ENCODE measurements around the gene IL6R. TPM values are rescaled to one million over a fixed set of nuclear protein-coding genes. Genes with fewer than 3 reads are reported as not detected.

Gene IL6R
- total RNA-seq, 3 donors from 2014 or later, result 31.8 to 43.9 (median 42.5) TPM

DNA sequence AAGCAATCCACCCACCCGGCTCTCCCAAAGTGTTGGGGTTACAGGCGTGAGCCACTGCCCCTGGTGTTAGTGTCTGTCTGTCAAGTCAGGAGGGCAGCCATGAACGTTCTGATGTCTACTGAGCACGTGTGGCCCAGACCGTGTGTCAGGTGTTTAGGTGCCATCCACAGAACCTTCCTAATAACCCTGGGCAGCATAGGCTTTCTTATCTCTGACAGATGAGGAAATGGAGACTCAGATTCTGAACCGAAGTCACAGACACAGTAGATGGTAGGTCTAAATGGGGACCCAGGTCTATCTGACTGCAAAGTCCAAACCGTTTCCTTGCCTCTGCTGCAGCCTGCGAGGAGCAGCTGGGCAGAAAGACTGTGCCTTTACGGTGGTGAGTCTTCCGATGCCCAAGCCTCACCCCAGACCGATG is 622 bp upstream of the IL6R start:
- ATAC-seq, result peak; percentile 5
- Histone ChIP-seq H3K4me3 (no peak overlapping the region), H3K36me3 (ENCODE audit: low read depth) (no peaks in the 10 kb centered on the region), H3K9me3 (no peaks in the 10 kb centered on the region), H3K4me1 (ENCODE audit: low read depth) (peaks cover 28% of the 10 kb centered on the region)
- peak in 1 of 3 donors; percentile 31 for DNase-seq
- intact Hi-C loops (cut with DNase I, micrococcal nuclease), result loop anchor here (2.0 to 10.0 kb wide), 2 partner anchors 60 to 74 kb away; no protein-coding TSS in a partner anchor
- TF ChIP-seq, protein P1, sequence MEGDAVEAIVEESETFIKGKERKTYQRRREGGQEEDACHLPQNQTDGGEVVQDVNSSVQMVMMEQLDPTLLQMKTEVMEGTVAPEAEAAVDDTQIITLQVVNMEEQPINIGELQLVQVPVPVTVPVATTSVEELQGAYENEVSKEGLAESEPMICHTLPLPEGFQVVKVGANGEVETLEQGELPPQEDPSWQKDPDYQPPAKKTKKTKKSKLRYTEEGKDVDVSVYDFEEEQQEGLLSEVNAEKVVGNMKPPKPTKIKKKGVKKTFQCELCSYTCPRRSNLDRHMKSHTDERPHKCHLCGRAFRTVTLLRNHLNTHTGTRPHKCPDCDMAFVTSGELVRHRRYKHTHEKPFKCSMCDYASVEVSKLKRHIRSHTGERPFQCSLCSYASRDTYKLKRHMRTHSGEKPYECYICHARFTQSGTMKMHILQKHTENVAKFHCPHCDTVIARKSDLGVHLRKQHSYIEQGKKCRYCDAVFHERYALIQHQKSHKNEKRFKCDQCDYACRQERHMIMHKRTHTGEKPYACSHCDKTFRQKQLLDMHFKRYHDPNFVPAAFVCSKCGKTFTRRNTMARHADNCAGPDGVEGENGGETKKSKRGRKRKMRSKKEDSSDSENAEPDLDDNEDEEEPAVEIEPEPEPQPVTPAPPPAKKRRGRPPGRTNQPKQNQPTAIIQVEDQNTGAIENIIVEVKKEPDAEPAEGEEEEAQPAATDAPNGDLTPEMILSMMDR (IDR thresholded peaks at IDR 0.05), result no peak

DNA sequence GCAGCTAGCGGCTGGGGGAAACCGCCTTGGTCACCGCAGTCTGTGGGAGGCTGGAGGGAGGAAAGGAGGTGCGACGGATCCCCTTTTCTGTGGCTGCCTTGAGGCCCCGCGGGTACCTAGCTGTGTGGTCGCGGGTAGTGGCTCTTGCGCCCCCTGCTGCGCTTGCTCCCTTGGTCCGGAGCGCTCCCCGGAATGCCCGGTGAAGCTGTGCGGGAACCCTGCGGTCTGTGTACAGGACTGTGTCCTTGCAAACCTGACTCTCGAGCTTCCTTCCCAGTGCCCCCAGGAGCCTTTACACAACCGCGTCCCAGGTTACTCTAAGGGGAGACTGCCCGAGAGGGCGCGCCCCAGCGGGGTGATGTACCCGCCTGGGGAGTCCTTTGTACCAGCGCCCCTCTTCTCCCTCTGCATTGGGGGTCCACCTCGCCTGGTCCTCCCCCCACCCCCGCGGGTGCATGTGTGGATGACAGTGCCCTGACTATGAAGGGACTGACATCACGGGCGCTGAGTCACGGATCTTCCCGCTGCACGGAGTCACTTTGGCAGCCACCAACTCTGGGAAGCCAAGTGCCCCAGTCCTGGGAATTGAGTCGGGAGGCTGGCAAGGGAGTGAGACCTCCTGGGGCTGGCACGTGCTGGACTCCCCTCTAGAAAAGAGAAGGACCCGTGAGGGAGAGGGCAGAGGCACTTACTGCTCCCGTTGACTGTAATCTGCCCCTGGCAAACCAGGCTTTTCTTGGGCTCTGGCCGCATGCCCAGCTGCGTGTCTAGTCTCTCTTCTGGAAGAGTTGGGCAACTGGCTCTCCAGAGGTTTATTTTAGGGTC is 816 bp downstream of the IL6R start:
- Histone ChIP-seq H3K9me3 (no peaks in the 10 kb centered on the region), H3K4me1 (ENCODE audit: low read depth) (peaks cover 28% of the 10 kb centered on the region), H3K36me3 (ENCODE audit: low read depth) (no peaks in the 10 kb centered on the region), H3K4me3 (peak overlapping the region; percentile 60)
- peak; percentile 62 for ATAC-seq
- DNase-seq, result peak; percentile 81 to 86 (median 83)
- intact Hi-C loops (cut with DNase I, micrococcal nuclease), result loop anchor here (2.0 to 10.0 kb wide), 2 partner anchors 59 to 73 kb away; no protein-coding TSS in a partner anchor
- TF ChIP-seq, protein P1 (IDR thresholded peaks at IDR 0.05), result no peak

DNA sequence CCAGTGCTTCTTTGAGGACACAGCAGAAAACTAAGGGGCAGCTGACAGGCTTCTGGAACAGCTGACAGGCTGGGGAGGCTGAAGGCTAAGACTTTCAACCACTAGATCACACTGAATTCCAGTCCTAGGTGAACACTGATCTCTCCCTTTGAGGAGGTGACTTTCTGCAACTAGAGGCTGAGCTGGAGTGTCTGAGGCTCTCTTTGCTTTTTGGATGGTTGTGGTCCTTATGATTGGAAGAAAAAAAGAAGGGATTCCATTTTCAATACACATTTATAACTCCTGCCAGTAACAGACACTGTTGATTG is 1.4 kb downstream of the IL6R start:
- Histone ChIP-seq H3K4me3 (peak overlapping the region; percentile 60), H3K36me3 (ENCODE audit: low read depth) (no peaks in the 10 kb centered on the region), H3K4me1 (ENCODE audit: low read depth) (peaks cover 30% of the 10 kb centered on the region), H3K9me3 (no peaks in the 10 kb centered on the region)
- DNase-seq, result no peak
- no peak for ATAC-seq
- TF ChIP-seq, protein P1 (IDR thresholded peaks at IDR 0.05), result no peak
- intact Hi-C loops (cut with DNase I, micrococcal nuclease), result loop anchor here in 1 of 2 donors (10.0 kb wide), 1 partner anchor 58 kb away; no protein-coding TSS in a partner anchor

DNA sequence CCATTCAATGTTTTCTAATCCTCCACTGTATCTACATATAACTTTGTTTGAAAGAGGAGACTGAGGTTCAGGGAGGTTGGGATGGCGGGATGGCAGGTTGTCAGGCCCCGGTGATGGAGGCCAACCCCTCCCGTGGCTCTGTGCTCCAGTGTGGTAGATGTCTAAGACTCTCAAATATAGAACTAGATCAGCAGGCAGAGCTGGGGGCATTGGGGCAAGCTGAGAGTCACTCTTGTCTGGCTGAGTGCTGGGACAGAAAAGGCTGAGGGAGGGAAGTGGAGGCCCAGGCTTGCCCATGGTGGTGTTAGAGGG is 1.7 kb downstream of the IL6R start:
- peaks cover 30% of the 10 kb centered on the region for H3K4me1 ChIP-seq (ENCODE audit: low read depth)
- TF ChIP-seq, protein P1 (IDR thresholded peaks at IDR 0.05), result no peak

DNA sequence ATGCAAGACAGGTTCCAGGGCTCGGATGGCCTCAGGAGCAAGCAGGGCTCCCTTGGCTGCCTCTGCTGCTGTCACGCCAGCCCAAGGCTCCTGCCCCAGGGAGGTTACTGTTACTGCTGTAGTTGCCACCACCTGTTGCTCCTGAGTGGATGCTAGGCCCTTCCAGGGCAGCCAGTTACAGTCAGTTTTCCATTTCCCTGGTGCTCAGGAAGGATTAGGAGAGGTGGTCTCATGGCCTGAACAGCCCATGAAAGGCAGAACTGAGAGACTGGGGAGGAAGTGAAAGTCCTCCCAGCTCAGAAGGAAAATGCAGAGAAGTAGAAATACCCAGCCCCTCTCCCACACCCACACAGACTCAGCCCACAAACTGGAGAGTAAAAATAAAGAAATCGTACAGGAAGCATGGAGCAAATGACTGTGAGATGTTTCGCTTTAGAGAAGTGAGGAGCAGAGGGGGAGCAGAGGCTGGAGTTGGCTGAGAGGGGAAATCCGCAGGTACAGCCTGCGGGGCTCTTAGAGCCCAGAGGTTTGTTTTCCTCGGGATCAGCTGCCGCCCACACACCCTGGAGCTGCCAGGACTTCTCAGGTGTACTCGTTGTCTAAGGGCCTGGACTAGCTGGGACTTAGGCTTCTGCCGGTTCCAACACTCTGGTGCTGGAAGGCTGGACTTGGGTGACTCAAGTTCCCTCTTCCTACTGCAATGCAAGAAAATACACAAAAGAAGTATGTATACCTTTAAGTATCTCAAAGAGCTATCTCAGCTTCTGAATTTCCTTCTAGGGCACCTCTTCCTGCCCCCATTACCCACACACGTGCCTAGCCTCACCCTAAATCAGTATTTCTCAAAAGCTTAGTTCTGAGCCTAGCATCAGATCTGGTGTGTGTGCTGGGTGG is 2.3 kb downstream of the IL6R start:
- no peak for ATAC-seq
- Histone ChIP-seq H3K4me1 (ENCODE audit: low read depth) (peaks cover 30% of the 10 kb centered on the region), H3K9me3 (no peaks in the 10 kb centered on the region), H3K36me3 (ENCODE audit: low read depth) (no peaks in the 10 kb centered on the region), H3K4me3 (no peak overlapping the region)
- TF ChIP-seq, protein P1 (IDR thresholded peaks at IDR 0.05), result no peak
- intact Hi-C loops (cut with DNase I, micrococcal nuclease), result loop anchor here in 1 of 2 donors (10.0 kb wide), 1 partner anchor 57 kb away; no protein-coding TSS in a partner anchor
- DNase-seq, result peak in 2 of 3 donors; percentile 38 to 52

More for the DNA sequence above, 1.7 kb downstream of the IL6R start:
- intact Hi-C loops (cut with DNase I, micrococcal nuclease), result loop anchor here in 1 of 2 donors (10.0 kb wide), 1 partner anchor 58 kb away; no protein-coding TSS in a partner anchor
- ATAC-seq, result no peak
- Histone ChIP-seq H3K4me3 (no peak overlapping the region), H3K9me3 (no peaks in the 10 kb centered on the region), H3K36me3 (ENCODE audit: low read depth) (no peaks in the 10 kb centered on the region)
- peak in 1 of 3 donors; percentile 55 for DNase-seq
